H1 (cell line): ENCODE results near the gene FOXP2. TPM values are rescaled to one million over a fixed set of nuclear protein-coding genes. Genes with fewer than 3 reads are reported as not detected.

ENCODE experiments used
- CTCF ChIA-PET: fragments of 300-600 bp; sonication (Branson Sonifier 250); formaldehyde crosslinking; loops from one replicate; lab custom pipeline; 2021; ENCODE audit not compliant: partially characterized antibody; lab: Charles Lee
- POLR2A ChIA-PET: fragments of 300-600 bp; sonication (Branson Sonifier 250); formaldehyde crosslinking; loops from one replicate; lab custom pipeline; 2021; ENCODE audit warnings: inconsistent platforms; ENCODE audit not compliant: partially characterized antibody; lab: Charles Lee
- DNase-seq, 2 experiments: peaks; one replicate each; pipeline versions ENCODE4 v3.0.0 to v3.0.0-alpha.2; 2010 to 2022; ENCODE audit warnings: low spot score in 2 of 2, low read depth in 1 of 2, mixed read lengths in 1 of 2
- FAIRE-seq: peaks from 2 replicates; lab custom pipeline; 2011; peaks lifted over from hg19 to GRCh38; lab: Jason Lieb, UNC
- H2AFZ ChIP-seq: 2 replicates; pipeline ENCODE4 v1.8.1; 2012; ENCODE audit warnings: low read length, inconsistent platforms
- H2AK5ac ChIP-seq: 2 replicates; pipeline ENCODE4 v1.6.1; 2013; ENCODE audit warnings: low read depth, low read length
- H2BK120ac ChIP-seq: replicated peaks from 2 replicates; pipeline ENCODE3; 2013; ENCODE audit warnings: low read depth, low read length, inconsistent platforms
- H2BK12ac ChIP-seq: 2 replicates; pipeline ENCODE4 v1.6.1; 2013; ENCODE audit warnings: low read depth, low read length
- H2BK15ac ChIP-seq: 2 replicates; pipeline ENCODE4 v1.6.1; 2013; ENCODE audit warnings: low read length
- H2BK20ac ChIP-seq: 2 replicates; pipeline ENCODE4 v1.6.1; 2013; ENCODE audit warnings: low read length
- H2BK5ac ChIP-seq: 2 replicates; pipeline ENCODE4 v1.6.1; 2013; ENCODE audit warnings: low read depth, low read length
- H3K14ac ChIP-seq: 2 replicates; pipeline ENCODE4 v1.6.1; 2013; ENCODE audit warnings: inconsistent platforms; ENCODE audit not compliant: insufficient read length
- H3K18ac ChIP-seq: 2 replicates; pipeline ENCODE4 v1.6.1; 2013; ENCODE audit warnings: low read length; ENCODE audit errors: extremely low read depth
- H3K23ac ChIP-seq: 2 replicates; pipeline ENCODE4 v1.6.1; 2013; ENCODE audit warnings: inconsistent platforms; ENCODE audit not compliant: insufficient read length
- H3K23me2 ChIP-seq: 2 replicates; pipeline ENCODE4 v1.6.1; 2013; ENCODE audit warnings: low read depth, low read length
- H3K27ac ChIP-seq: 2 replicates; pipeline ENCODE4 v1.6.1; 2011; ENCODE audit warnings: low read depth, low read length, inconsistent platforms
- H3K27me3 ChIP-seq, 4 experiments: replicated peaks in 1 of 4; 1 replicate in 1 of 4; 2 replicates in 3 of 4; pipeline versions ENCODE4 v1.6.1 to v1.8.1; 2011 to 2013; ENCODE audit warnings: low read length in 3 of 4, mild to moderate bottlenecking in 3 of 4, inconsistent platforms in 2 of 4, mixed read lengths in 2 of 4, moderate library complexity in 1 of 4; ENCODE audit not compliant: control insufficient read depth in 3 of 4, insufficient read depth in 3 of 4; ENCODE audit errors: extremely low read depth in 1 of 4
- H3K36me3 ChIP-seq, 4 experiments: 2 replicates each; pipeline versions ENCODE4 v1.6.1 to v1.8.1; 2011 to 2013; ENCODE audit warnings: mild to moderate bottlenecking in 4 of 4, low read length in 3 of 4, moderate library complexity in 2 of 4, control low read depth in 1 of 4, inconsistent platforms in 1 of 4; ENCODE audit not compliant: insufficient read depth in 4 of 4, control insufficient read depth in 2 of 4
- H3K4ac ChIP-seq: replicated peaks from 2 replicates; pipeline ENCODE3; 2013; ENCODE audit warnings: low read length, low read depth, mixed read lengths, inconsistent platforms; ENCODE audit not compliant: insufficient read length
- H3K4me1 ChIP-seq, 4 experiments: replicated peaks in 1 of 4; 1 replicate in 1 of 4; 2 replicates in 3 of 4; pipeline versions ENCODE4 v1.6.1 to v1.8.1; 2011 to 2013; ENCODE audit warnings: low read length in 3 of 4, inconsistent platforms in 2 of 4, mixed read lengths in 1 of 4; ENCODE audit not compliant: insufficient read depth in 4 of 4, control insufficient read depth in 3 of 4
- H3K4me2 ChIP-seq, 2 experiments: 2 replicates each; pipeline versions ENCODE4 v1.6.1 to v1.8.1; 2011 to 2013; ENCODE audit warnings: low read depth in 2 of 2, low read length in 2 of 2, control low read depth in 1 of 2, inconsistent platforms in 1 of 2, mild to moderate bottlenecking in 1 of 2; ENCODE audit not compliant: insufficient read depth in 1 of 2
- H3K4me3 ChIP-seq, 4 experiments: fragments of 200-600, 300-600 bp in 1 of 4; sonication (generic), shearing (Covaris generic), sonication (Bioruptor Twin) in 1 of 4; 2 replicates each; pipeline versions ENCODE4 v1.5.1 to v1.8.1; 2011 to 2016; ENCODE audit warnings: low read length in 4 of 4, low read depth in 3 of 4, control low read depth in 2 of 4, inconsistent platforms in 2 of 4, mild to moderate bottlenecking in 2 of 4, mixed read lengths in 1 of 4, moderate library complexity in 1 of 4; ENCODE audit not compliant: insufficient read depth in 2 of 4; ENCODE audit errors: extremely low read depth in 1 of 4
- H3K56ac ChIP-seq: replicated peaks from 2 replicates; pipeline ENCODE3; 2013; ENCODE audit warnings: low read depth, mild to moderate bottlenecking, mixed read lengths, low read length, inconsistent platforms; ENCODE audit not compliant: insufficient read length
- H3K79me1 ChIP-seq: 2 replicates; pipeline ENCODE4 v1.6.1; 2013; ENCODE audit warnings: low read depth, low read length, control low read depth
- H3K79me2 ChIP-seq, 2 experiments: 2 replicates each; pipeline versions ENCODE4 v1.6.1 to v1.8.1; 2012 to 2013; ENCODE audit warnings: low read length in 2 of 2, mild to moderate bottlenecking in 2 of 2, inconsistent platforms in 1 of 2; ENCODE audit not compliant: insufficient read depth in 2 of 2, control insufficient read depth in 1 of 2
- H3K9ac ChIP-seq, 4 experiments: replicated peaks in 1 of 4; 1 replicate in 1 of 4; 2 replicates in 3 of 4; pipeline versions ENCODE4 v1.6.1 to v1.8.1; 2011 to 2013; ENCODE audit warnings: low read depth in 3 of 4, low read length in 3 of 4, control low read depth in 2 of 4, mild to moderate bottlenecking in 2 of 4, moderate library complexity in 2 of 4, inconsistent platforms in 1 of 4; ENCODE audit errors: extremely low read depth in 1 of 4
- H3K9me3 ChIP-seq, 2 experiments: 2 replicates each; pipeline versions ENCODE4 v1.6.1 to v1.8.1; 2012 to 2013; ENCODE audit warnings: mild to moderate bottlenecking in 2 of 2, moderate library complexity in 2 of 2, control low read depth in 1 of 2, inconsistent platforms in 1 of 2, low read depth in 1 of 2, low read length in 1 of 2, mixed read lengths in 1 of 2; ENCODE audit not compliant: insufficient read depth in 2 of 2
- H4K20me1 ChIP-seq, 2 experiments: replicated peaks in 1 of 2; 2 replicates each; pipeline versions ENCODE3 to v1.8.1; 2011 to 2013; ENCODE audit warnings: inconsistent platforms in 2 of 2, low read length in 2 of 2, mild to moderate bottlenecking in 1 of 2; ENCODE audit not compliant: insufficient read depth in 2 of 2, control insufficient read depth in 1 of 2
- H4K5ac ChIP-seq: 2 replicates; pipeline ENCODE4 v1.6.1; 2013; ENCODE audit warnings: low read length, low read depth, mixed read lengths, inconsistent platforms; ENCODE audit not compliant: insufficient read length
- H4K8ac ChIP-seq: 2 replicates; pipeline ENCODE4 v1.8.0; 2013; ENCODE audit warnings: mild to moderate bottlenecking, moderate library complexity, low read length, inconsistent platforms; ENCODE audit not compliant: insufficient read depth; ENCODE audit errors: extremely low read depth
- H4K91ac ChIP-seq: replicated peaks from 2 replicates; pipeline ENCODE3; 2013; ENCODE audit warnings: low read length, mixed read lengths, inconsistent platforms; ENCODE audit not compliant: insufficient read length
- BACH1 ChIP-seq: IDR thresholded peaks from 2 replicates; pipeline ENCODE4 v1.6.1; 2012; ENCODE audit warnings: low read length, improper control_type of control experiment
- CHD2 ChIP-seq: IDR thresholded peaks from 2 replicates; pipeline ENCODE4 v1.6.1; 2012; ENCODE audit warnings: low read length, improper control_type of control experiment
- GABPA ChIP-seq: IDR thresholded peaks from 2 replicates; pipeline ENCODE4 v1.6.1; 2011; ENCODE audit warnings: mild to moderate bottlenecking, low read length, moderate library complexity, borderline replicate concordance; ENCODE audit not compliant: insufficient read depth
- KDM5A ChIP-seq: fragments of 200-600 bp; IDR thresholded peaks from 2 replicates; pipeline ENCODE4 v1.7.1; 2012; ENCODE audit warnings: mild to moderate bottlenecking, low read length, inconsistent platforms, mixed read lengths
- SAP30 ChIP-seq: fragments of 300-600 bp; sonication (generic); IDR thresholded peaks from 2 replicates; pipeline ENCODE4 v1.7.1; 2012; ENCODE audit warnings: low read length, moderate library complexity, mild to moderate bottlenecking, inconsistent platforms; ENCODE audit not compliant: insufficient read depth, insufficient replicate concordance
- SP1 ChIP-seq: IDR thresholded peaks from 2 replicates; pipeline ENCODE4 v1.6.1; 2011; ENCODE audit warnings: low read depth, low read length
- TAF1 ChIP-seq: IDR thresholded peaks from 2 replicates; pipeline ENCODE4 v1.6.1; 2011; ENCODE audit warnings: mild to moderate bottlenecking, low read depth, low read length
- TCF12 ChIP-seq: IDR thresholded peaks from 2 replicates; pipeline ENCODE4 v1.6.1; 2011; ENCODE audit warnings: low read depth, mild to moderate bottlenecking, low read length
- WGBS, 2 experiments: shearing (Covaris generic) in 1 of 2; methylation state at CpG; one replicate each; pipeline versions ENCODE4 v1.1.6 to v1.1.7; 2013 to 2015; ENCODE audit warnings: low lambda C conversion rate in 2 of 2, mixed read lengths in 2 of 2, inconsistent platforms in 1 of 2, low coverage in 1 of 2, missing lambda C conversion rate in 1 of 2; ENCODE audit not compliant: insufficient replicate concordance in 2 of 2, insufficient coverage in 1 of 2, insufficient read length in 1 of 2; ENCODE audit errors: extremely low coverage in 1 of 2, missing lambda C conversion rate in 1 of 2; 5-methylcytosine and 5-hydroxymethylcytosine counted together
- polyA plus RNA-seq, 7 experiments: library from polyadenylated mRNA; depleted of rRNA in 3 of 7; stranded (reverse) in 5 of 7; unstranded in 2 of 7; fragments of >200 nt in 5 of 7; fragments of 200-250 nt in 2 of 7; gene quantifications; 1 replicate in 5 of 7; 2 replicates in 1 of 7; 4 replicates in 1 of 7; pipeline versions ENCODE4 v1.2.1 to v1.2.3, GENCODE V29; 2011 to 2013; ENCODE audit warnings: missing spikeins in 2 of 7, mixed read lengths in 2 of 7
- total RNA-seq: library from RNA; stranded (reverse); fragmentation: NEBNext Ultra II Directional; extraction: Animal tissue kit (Norgen Biotek cat#: 25700); gene quantifications from 2 replicates; pipeline ENCODE4 v1.2.1, GENCODE V29; 2021

The FOXP2 gene
- total and polyA plus RNA-seq, 2 of the 8 experiments (the other 6 are each of a cell fraction or from before 2014, with no cell fraction given) = 0.09 to 0.43 TPM

GRCh38 chr7:114718861-114719260 is 304.2 kb downstream of the FOXP2 start:
- Histone ChIP-seq H3K4me1 (no peaks in the 10 kb centered on the region), H3K14ac (no peak overlapping the region), H3K4me3 (no peak overlapping the region), H3K79me1 (no peaks in the 10 kb centered on the region), H3K23ac (no peak overlapping the region), H3K27me3 (no peaks in the 10 kb centered on the region), H2BK120ac (no peak overlapping the region), H3K9me3 (no peaks in the 10 kb centered on the region), H2AFZ (no peak overlapping the region), H3K27ac (no peak overlapping the region), H2AK5ac (no peak overlapping the region), H4K8ac (no peak overlapping the region), H2BK20ac (no peak overlapping the region), H4K20me1 (no peaks in the 10 kb centered on the region), H2BK12ac (no peak overlapping the region), H3K23me2 (no peaks in the 10 kb centered on the region), H2BK5ac (no peak overlapping the region), H4K91ac (no peak overlapping the region), H3K4me2 (no peak overlapping the region), H3K9ac (no peak overlapping the region), H3K56ac (no peak overlapping the region), H3K36me3 (no peaks in the 10 kb centered on the region), H4K5ac (no peak overlapping the region), H3K4ac (no peak overlapping the region), H3K79me2 (no peaks in the 10 kb centered on the region), H3K18ac (no peak overlapping the region), H2BK15ac (no peak overlapping the region)
- FAIRE-seq (no peak), DNase-seq (no peak)
- CTCF ChIA-PET = no interaction called here
- 91% methylated on average over 3 of the region's 3 CpGs; no CpG with 5 or more reads in 1 of the 2 experiments for WGBS, 2 experiments
- POLR2A ChIA-PET = no interaction called here
- TF ChIP-seq CHD2 (no peak), GABPA (no peak), TCF12 (no peak), BACH1 (no peak), SP1 (no peak), KDM5A (no peak), SAP30 (no peak), TAF1 (no peak)
